ACHN (cell line): ENCODE data around the gene SUOX.
A peak's percentile ranks its signal among the peaks of the same experiment; 100 is the strongest.
"Not testable (repeated sequence)": the region's sequence is repeated elsewhere in the genome, so short reads cannot be mapped to it uniquely, and the experiment has no call there.

ENCODE experiments used
- DNase-seq: peaks from one replicate; pipeline ENCODE4 v3.0.0-alpha.2; 2015
- in situ Hi-C: cut with HindIII; loops from 2 replicates; pipeline ENCODE4 v1.10.0; 2017; ENCODE audit warnings: low sequenced_read_pairs, low pct_ligation_motif_present, low pct_unique_long_range_greater_than_20kb

Gene SUOX

DNA sequence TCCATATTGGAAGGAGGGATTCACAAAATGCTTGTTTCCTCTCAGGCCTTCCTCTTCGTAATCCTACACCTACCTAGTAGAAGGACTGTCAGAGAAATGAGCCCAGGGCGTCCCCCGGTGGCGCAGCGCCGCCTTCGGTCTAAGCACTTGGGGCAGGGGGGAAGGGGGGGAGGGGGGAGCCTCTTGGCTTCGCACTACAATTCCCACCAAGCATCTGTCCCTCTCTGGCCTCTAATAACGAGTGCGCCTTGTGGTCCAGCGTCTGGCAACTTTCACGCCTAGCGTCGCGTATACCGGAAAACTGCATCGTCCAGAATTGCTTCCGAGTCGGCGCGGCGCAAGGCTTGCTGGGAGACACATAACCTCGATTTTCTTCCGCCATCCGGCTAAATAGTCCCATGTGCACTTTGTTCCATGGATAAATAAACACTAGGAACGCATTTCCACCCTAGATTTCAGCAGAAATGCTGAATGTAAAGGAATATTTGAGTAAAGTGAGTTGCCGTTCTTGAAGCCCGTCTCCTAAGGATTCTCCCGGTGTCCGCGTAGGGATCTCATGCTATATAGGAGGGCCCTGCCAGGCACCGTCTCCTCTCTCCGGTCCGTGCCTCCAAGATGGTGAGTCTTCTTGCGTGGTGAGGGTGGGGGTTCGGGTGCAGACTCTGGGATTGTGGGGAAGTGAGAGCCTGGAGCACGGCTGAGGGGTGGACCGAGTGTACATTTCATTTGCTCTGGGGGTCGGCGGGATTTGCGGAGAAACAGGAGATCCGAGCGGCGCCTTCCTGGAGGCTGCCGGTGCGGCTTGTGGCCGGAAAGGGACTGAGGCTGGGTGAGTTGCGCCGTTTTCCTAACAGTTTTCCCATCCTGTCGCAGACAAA, 44.7 kb downstream of the SUOX start, which contains the start of gene RPS26:
TSS of gene RPS26 (plus strand) at position 367 of the 878 bp plus-strand sequence. CDS start at position 616, 249 bp downstream.
- in situ Hi-C loops: no loop called here
- DNase-seq: peak; percentile 100

DNA sequence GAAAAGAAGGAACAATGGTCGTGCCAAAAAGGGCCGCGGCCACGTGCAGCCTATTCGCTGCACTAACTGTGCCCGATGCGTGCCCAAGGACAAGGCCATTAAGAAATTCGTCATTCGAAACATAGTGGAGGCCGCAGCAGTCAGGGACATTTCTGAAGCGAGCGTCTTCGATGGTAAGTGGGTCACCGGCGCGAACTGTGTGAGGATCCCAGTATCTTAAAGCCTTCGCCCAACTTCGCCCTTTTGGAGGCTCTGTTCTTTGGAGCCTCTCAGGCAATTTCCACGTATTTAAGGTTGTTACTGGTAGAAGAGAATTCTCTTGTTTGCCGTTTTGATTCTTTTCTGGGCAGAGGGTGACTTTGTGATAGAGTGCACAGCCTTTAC, 45.3 kb downstream of the SUOX start:
- in situ Hi-C loops: not testable (repeated sequence)

DNA sequence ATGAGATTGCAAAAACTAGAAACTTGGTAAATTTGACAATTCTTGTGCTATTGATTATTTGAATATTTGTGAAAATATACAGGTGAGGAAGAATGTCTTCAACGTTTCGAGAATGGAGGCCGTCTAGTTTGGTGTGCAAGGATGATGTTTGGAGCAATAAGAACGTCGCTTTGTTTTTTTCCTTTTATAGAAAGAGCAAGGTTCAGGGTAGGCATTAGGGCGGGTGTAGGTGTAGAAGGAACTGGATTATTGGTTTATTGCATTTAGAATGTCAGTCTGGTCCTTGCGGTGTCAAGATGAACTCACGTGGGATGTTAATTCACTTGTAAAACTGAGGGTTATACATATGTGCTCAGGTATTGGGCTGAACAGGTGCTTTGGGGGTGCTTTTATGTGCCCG, 45.8 kb downstream of the SUOX start:
- in situ Hi-C loops: no loop called here
- no peak for DNase-seq

More for the DNA sequence above, 45.3 kb downstream of the SUOX start:
- DNase-seq: not testable (repeated sequence)

DNA sequence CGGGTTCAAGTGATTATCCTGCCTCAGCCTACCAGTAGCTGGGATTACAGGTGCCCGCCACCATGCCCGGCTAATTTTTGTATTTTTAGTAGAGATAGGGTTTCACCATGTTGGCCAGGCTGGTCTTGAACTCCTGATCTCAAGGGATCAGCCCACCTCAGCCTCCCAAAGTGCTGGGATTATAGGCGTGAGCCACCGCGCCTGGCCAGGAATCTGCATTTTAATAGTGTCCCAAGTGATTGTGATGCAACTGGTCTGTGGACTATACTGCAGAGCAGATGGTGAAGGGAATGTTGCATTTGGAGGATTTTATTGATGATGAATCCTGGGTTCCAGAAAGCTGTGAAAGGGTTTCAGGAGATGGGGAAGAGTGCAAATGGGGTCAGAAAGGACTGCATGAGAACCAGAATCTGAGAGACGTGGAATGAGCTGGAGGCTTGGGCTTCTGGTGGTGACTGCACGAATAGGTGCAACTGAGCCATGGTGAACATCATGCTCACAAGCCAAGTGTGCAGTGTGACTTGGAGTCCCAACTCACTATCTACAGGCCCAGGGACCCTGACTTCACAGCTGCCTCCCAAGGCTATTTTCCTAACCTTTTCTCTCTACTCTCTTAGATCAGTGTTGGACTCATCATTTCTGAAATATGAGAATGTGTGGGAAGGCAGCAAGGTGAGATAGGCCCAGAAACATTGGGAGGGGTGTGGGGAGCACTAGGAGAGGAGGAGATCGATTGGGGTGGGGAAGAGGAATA, 49.1 kb downstream of the SUOX start:
- in situ Hi-C loops: no loop called here
- no peak for DNase-seq

DNA sequence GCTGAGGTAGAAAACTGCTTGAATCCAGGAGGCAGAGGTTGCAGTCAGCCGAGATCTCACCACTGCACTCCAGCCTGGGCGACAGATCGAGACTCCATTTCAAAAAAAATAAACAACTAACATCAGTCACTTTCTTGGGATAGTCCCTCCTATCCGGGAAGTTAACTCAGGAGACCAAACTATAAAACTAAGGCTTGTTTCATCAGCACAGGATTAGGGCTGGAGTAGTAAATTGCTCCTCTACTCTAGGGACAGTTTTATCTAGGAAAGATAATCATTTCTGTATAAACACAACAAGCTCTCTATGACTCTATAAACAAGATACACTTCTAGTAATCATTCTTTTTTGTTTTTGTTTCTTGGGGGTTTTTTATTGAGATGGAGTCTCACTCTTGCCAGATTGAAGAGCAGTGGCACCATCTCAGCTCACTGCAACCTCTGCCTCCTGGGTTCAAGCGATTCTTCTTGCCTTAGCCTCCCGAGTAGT, 56.4 kb downstream of the SUOX start:
- no peak for DNase-seq
- in situ Hi-C loops: no loop called here
